Measurements from ENCODE around the gene RAG2. TPM values are rescaled to one million over a fixed set of nuclear protein-coding genes. Genes with fewer than 3 reads are reported as not detected.

The RAG2 gene
- total and polyA plus RNA-seq, 9 donors: not detected

GRCh38 chr11:36617543-36618362 lies 19.7 kb upstream of the RAG2 start:
- Histone ChIP-seq H3K4me3 (no peak overlapping the region), H3K9me3 (no peaks in the 10 kb centered on the region), H3K4me1 (ENCODE audit: insufficient read depth) (peaks cover 4% of the 10 kb centered on the region), H3K36me3 (no peaks in the 10 kb centered on the region), H3K27me3 (no peaks in the 10 kb centered on the region), H3K27ac (no peak overlapping the region)
- WGBS, 3 donors: 87 to 90% (median 90%) methylated on average over 6 of the region's 6 CpGs
- intact Hi-C loops (cut with DNase I): no loop called here
- DNase-seq: no peak
- TF ChIP-seq POLR2A (IDR thresholded peaks at IDR 0.05): no peak
- no peak for TF ChIP-seq EP300 (IDR thresholded peaks at IDR 0.05)
- TF ChIP-seq CTCF (IDR thresholded peaks at IDR 0.05): no peak

DNA sequence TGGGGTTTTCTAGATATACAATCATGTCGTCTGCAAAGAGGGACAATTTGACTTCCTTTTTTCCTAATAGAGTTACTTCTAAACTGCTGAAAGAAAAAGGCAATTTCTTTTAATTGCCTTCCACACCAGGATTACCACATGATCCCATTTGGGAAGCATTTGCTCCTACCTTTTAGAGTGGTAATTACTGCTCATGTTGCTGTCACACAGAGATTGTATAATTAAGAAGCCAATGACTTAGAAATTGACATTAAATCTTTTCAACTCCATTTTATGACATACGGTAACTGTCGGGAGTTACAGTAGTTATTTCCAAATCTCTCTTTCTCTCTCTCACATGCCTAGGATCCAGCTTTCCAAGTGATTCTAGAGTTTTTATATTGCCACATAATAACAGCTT lies 17.8 kb upstream of the RAG2 start:
- Histone ChIP-seq H3K4me3 (no peak overlapping the region), H3K36me3 (no peaks in the 10 kb centered on the region), H3K4me1 (ENCODE audit: insufficient read depth) (peaks cover 4% of the 10 kb centered on the region), H3K9me3 (no peaks in the 10 kb centered on the region), H3K27me3 (no peaks in the 10 kb centered on the region), H3K27ac (no peak overlapping the region)
- no peak for TF ChIP-seq EP300 (IDR thresholded peaks at IDR 0.05)
- TF ChIP-seq CTCF (IDR thresholded peaks at IDR 0.05): no peak
- no peak for TF ChIP-seq POLR2A (IDR thresholded peaks at IDR 0.05)
- 73 to 91% (median 88%) methylated on average over 3 of the region's 3 CpGs for WGBS, 3 donors
- intact Hi-C loops (cut with DNase I): no loop called here
- DNase-seq: no peak

GRCh38 chr11:36609383-36609782 lies 11.3 kb upstream of the RAG2 start:
- no peak overlapping the region for H3K4me3 ChIP-seq
- TF ChIP-seq CTCF (IDR thresholded peaks at IDR 0.05) (no peak), EP300 (IDR thresholded peaks at IDR 0.05) (no peak), POLR2A (IDR thresholded peaks at IDR 0.05) (no peak)
- no peak for DNase-seq
- H3K27me3 ChIP-seq: no peaks in the 10 kb centered on the region
- H3K36me3 ChIP-seq: no peaks in the 10 kb centered on the region
- no peak overlapping the region for H3K27ac ChIP-seq
- no peaks in the 10 kb centered on the region for H3K4me1 ChIP-seq (ENCODE audit: insufficient read depth)
- intact Hi-C loops (cut with DNase I): no loop called here
- H3K9me3 ChIP-seq: no peaks in the 10 kb centered on the region
- 85 to 92% (median 92%) methylated on average over 2 of the region's 2 CpGs for WGBS, 3 donors

DNA sequence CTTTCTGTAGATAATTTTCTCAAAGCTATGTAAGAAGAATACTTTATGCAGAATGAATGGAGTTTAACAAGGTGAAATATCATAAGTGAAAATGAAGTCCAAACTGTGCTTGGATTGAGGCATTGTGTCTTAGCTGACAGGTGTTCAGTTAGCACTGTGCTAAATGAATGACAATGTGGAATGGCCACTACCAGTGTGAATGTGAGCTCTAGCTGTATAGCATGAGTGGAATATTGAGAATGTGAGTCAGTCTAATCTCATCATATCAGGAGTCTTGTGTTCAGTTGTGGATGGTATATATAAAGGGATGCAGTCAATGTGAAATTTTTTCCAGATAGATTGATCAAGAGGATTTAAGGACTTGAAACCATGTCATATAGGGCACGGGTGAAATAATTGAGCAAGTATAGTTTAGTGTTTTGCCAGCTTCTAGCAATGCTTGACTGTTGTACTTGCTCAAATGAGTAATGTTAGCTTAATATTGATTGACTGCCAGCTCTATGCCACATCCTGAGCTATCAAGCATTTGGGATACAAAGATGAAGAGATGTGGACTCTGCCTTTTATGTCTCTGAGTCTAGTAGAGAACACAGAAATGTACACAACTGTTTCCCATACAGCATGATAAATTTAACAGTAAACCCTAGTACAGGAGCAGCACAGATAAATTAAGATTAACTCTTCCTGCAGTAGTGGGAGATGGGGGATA lies 10.6 kb upstream of the RAG2 start:
- WGBS, 3 donors: 94 to 98% (median 96%) methylated on average over 1 of the region's 1 CpG
- no peaks in the 10 kb centered on the region for H3K9me3 ChIP-seq
- no peaks in the 10 kb centered on the region for H3K36me3 ChIP-seq
- intact Hi-C loops (cut with DNase I): no loop called here
- no peaks in the 10 kb centered on the region for H3K27me3 ChIP-seq
- TF ChIP-seq CTCF (IDR thresholded peaks at IDR 0.05) (no peak), POLR2A (IDR thresholded peaks at IDR 0.05) (no peak), EP300 (IDR thresholded peaks at IDR 0.05) (no peak)
- no peaks in the 10 kb centered on the region for H3K4me1 ChIP-seq (ENCODE audit: insufficient read depth)
- DNase-seq: no peak
- no peak overlapping the region for H3K4me3 ChIP-seq
- no peak overlapping the region for H3K27ac ChIP-seq
